IPS-18c (cell line): ENCODE measurements around the gene MTX1.
"Not testable (repeated sequence)": the region's sequence is repeated elsewhere in the genome, so short reads cannot be mapped to it uniquely, and the experiment has no call there.

Source experiments
- H3K4me3 ChIP-seq: 2 replicates; pipeline ENCODE4 v1.7.0; 2013; ENCODE audit warnings: low read depth, mild to moderate bottlenecking, low read length, moderate library complexity; ENCODE audit not compliant: insufficient read depth
- H3K9me3 ChIP-seq: one replicate; pipeline ENCODE4 v1.6.1; 2013; ENCODE audit warnings: mild to moderate bottlenecking, low read length, moderate library complexity; ENCODE audit not compliant: control insufficient read depth, insufficient read depth

MTX1 gene

DNA sequence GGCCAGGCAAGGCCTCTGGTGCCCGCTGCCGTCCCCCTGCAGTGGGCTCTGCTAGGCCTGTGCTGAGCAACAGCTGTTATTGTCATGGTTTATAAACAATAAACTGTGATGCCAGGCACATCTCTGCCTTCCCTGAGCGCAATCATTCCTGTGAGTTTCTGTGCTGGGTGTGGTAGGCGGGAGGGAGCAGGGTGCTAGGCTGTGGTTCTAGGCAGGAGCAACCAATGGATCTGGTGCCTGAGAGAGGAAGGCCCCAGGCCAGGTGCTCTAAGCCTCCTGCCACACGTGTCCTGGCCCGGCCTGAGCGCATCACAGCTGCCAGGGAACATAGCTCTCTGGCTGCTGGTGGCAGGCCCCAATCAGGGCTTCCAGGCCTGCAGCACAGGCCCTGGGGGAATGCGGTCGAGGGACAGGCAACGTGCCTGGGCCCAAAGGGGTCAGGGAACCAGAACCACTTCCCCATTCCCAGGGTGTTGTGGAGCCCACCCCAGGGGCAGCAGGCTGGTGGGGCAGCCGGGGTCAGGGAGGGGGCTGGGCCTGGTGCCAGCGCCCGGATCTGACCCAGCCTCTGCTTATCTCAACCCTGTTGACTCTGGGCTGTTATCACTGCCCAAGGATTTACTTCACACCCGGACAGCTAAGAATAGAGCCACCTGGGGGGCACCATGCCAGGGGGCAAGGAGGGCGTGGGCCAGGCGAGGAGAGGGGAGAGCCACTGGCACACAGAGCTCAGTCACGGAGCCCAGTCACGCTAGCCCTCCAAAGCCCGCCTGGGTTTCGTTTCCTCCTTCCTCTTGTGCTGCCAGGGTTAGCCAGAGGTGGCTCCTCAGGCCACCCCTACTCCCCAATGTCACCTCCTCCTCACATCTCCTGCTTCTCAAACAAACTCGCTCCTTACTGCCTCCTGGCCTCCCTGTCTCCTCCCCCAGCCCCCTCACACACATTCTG is 23.4 kb upstream of the MTX1 start:
- no peak overlapping the region for H3K4me3 ChIP-seq
- H3K9me3 ChIP-seq, result no peaks in the 10 kb centered on the region

DNA sequence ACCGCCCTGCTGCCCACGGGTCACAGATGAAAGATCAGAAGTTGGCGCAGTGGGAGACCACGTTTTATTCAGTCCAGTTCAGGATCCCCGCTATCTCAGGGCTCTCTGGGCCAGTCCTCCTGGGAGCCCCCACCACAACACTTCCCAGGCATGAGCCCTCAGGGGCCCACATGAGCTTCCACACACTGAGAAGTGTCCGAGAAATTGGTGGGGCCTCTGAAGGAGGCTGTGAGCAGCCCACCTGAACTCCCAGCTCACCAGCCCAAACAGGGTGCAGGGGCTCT is 22.8 kb upstream of the MTX1 start:
- Histone ChIP-seq H3K9me3 (no peaks in the 10 kb centered on the region), H3K4me3 (no peak overlapping the region)

DNA sequence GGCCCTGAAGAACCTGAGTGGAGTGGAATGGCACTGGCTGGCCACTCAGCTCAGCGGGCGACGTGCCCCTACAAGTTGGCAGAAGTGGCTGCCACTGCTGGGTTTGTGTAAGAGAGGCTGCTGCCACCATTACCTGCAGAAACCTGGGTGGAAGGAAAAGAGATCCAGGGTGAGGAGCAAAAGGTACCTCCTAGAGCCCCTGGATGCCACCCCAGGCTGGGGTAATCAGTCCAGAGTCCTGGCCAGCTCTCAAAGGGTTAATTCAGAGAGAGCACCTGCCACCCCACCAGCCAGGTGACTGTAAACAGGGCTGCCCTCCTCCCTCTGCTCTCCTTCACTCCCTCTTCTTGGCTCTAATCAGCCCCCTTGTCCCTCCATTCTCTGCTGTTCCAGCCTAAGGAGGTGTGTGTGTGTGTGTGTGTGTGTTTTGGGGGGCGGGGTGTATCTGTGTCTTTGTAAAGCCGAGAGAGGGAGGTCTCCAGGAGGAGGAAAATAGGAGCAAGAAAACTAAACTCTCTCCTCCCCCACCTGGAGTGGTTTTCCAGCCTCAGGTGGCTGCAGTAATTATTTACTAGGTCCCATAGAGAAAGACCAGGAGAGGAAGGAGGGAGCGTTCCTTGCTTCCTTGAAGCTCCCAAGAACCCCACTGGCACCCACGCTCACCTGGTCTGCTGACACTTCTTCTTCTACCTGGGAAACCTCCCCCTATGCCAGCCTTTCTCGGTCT is 22.3 kb upstream of the MTX1 start:
- H3K4me3 ChIP-seq, result no peak overlapping the region
- no peaks in the 10 kb centered on the region for H3K9me3 ChIP-seq

DNA sequence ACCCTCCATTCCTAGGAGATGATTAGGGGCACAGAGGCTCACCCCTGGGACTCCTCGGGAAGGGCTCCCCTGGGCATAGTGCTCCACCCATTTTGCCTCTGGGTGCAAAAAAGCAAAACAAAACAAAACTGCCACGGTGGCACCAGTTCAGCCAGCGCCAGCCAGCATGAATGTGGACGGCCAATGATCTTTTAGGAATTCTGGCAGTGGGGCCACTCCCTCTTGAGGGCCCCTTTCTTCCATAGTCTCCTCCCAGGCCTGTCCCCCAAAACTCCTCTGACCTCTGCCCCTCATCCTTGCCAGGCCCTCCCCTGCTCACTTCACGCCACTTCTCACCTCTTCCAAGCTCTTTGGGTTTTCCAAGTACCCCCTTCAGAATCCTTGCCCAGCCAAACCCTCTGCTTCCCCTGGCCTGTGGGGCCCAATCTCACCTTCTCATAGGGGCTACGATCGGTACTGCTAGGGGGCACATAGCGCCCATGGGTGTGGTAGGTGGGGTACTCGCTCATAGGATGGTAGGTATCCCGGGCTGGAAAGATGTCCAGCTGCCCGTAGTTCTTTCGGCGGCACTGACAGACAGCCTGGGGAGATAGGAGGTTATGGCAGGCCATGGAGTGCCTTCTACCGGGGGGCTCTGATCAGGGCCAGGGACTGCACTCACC is 21.6 kb upstream of the MTX1 start:
- Histone ChIP-seq H3K4me3 (no peak overlapping the region), H3K9me3 (no peaks in the 10 kb centered on the region)

DNA sequence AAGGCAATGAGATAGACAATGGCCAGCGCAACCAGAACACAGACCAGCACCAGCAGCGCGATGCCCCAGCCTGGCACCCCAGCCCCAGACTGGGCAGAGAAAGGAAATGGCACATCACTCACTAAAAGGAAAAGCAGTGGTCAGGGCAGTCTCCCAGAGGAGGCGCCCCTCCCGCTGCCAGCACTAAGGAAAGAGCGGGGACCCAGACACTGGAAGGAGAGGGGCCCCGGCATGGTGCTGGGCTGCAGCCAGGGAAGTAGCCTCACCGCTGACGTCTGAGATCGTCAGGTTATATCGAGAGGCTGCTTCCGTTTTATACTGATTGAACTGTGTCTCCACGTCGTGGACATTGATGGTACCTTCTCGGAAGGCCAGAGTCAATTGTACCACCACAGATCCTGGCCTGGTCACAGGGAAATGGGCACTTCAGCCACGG is 21.0 kb upstream of the MTX1 start:
- Histone ChIP-seq H3K4me3 (no peak overlapping the region), H3K9me3 (no peaks in the 10 kb centered on the region)

DNA sequence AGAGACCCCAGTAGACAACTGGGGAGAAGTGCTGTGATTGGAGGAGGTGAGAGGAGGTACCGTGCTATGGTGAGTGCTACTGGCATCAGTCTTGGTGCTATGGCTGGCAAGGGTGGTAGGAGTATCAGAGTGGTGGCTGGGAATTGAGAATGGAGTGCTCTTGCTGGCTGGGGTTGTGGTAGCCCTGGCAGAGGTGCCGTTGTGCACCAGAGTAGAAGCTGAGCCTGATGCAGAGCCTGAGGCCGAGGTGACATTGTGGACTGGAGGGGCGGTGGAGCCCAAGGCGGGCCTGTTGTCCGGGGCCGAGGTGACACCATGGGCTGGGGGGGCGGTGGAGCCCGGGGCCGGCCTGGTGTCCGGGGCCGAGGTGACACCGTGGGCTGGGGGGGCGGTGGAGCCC is 20.2 kb upstream of the MTX1 start:
- Histone ChIP-seq H3K4me3 (no peak overlapping the region), H3K9me3 (no peaks in the 10 kb centered on the region)

DNA sequence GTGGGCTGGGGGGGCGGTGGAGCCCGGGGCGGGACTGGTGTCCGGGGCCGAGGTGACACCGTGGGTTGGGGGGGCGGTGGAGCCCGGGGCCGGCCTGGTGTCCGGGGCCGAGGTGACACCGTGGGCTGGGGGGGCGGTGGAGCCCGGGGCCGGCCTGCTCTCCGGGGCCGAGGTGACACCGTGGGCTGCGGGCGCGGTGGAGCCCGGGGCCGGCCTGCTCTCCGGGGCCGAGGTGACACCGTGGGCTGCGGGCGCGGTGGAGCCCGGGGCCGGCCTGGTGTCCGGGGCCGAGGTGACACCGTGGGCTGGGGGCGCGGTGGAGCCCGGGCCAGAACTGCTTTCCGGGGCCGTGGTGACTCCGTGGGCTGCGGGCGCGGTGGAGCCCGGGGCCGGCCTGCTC is 18.6 kb upstream of the MTX1 start:
- not testable (repeated sequence) for H3K4me3 ChIP-seq, H3K9me3 ChIP-seq

DNA sequence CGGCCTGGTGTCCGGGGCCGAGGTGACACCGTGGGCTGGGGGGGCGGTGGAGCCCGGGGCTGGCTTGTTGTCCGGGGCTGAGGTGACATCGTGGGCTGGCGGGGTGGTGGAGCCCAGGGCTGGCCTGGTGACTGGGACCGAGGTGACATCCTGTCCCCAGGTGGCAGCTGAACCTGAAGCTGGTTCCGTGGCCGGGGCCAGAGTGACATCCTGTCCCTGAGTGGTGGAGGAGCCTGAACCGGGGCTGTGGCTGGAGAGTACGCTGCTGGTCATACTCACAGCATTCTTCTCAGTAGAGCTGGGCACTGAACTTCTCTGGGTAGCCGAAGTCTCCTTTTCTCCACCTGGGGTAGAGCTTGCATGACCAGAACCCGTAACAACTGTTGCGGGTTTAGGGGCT is 16.6 kb upstream of the MTX1 start:
- Histone ChIP-seq H3K9me3 (no peaks in the 10 kb centered on the region), H3K4me3 (no peak overlapping the region)

DNA sequence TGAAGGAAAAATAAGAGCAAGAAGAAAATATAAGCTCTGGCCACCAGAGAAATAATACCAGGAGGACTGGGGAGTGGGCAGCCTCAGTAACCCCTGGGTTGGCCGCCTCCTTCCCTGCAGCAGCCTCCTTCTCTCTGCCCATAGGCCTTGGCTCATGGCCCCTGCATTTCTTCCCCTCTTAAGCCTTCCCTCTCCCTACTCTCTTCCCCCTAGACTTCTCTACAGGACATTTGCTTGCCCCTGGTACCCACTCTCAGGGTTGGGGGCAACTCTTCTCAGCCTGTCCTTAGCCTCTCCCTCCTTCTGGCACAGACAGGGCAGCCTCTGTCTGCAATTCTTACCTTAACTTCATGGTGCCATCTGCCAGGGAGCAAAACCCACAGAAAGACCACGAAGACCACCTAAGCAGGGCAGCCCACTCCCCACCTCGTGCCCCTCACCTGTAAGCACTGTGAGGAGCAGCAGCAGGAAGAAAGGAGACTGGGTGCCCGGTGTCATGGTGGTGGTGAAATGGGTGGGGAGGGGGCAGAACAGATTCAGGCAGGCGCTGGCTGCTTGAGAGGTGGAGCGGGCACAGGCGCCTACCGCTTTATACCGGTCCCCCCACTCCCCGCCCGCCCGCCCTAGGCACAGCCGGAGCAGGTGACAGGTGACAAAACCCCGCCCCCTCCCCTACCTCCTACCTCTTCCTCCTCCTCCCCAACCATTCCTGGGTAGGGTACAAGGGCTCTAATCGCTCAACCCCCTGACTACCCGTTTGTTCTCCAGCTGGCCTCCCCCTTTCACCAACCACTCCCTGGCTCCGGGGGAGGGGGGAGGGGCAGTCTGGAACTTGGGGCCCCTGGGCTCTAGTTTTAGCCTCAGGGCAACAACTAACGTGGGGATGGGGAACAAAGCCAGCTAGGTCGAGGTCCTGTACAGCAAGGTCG is 15.9 kb upstream of the MTX1 start:
- peak overlapping the region; percentile 81; the same call in 1 of the 2 replicates for H3K4me3 ChIP-seq
- no peaks in the 10 kb centered on the region for H3K9me3 ChIP-seq

DNA sequence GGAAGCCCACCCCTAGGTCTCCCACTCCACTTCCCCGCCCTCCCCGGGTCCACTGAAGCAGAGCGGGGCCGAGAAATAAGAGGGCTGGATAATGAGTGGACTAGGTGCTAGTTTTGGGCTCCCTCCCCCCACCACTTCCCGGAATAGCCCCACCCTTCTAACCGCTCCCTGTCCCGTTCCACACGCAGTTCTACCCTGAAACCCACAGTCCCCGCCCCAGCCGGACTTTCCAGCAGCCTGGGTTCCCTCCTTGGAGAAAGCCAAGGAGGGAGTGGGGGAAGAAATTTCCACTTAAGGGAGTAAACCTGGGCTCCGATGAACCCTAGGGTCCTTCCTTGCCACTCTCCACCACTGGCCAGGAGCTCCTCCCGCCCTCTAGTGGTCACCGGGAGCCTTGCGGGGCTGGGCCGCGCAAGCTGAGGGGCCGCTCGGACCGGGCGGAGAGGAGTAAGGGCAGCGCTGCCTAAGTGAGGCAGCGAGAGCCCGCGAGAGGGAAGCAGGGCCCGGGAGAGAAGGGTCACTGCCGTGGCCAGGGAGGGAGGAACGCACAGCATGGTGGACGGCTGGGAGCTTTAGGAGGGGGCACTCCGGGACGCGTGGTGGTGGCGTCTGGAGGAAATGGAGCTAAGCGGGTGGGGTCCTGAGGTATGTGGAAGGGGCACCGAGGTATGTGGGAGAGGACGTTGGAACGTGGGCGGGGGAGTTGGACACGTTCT is 15.1 kb upstream of the MTX1 start:
- H3K9me3 ChIP-seq, result no peaks in the 10 kb centered on the region

DNA sequence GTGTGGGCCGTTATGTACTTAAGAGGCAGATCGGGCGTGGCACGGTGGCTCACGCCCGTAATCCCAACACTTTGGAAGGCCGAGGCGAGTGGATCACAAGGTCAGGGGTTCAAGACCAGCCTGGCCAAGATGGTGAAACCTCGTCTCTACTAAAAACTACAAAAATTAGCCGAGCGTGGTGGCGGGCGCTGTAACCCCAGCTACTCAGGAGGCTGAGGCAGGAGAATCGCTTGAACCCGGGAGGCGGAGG is 14.6 kb upstream of the MTX1 start:
- H3K9me3 ChIP-seq, result not testable (repeated sequence)
- peak overlapping the region; percentile 81 for H3K4me3 ChIP-seq

More for the DNA sequence above, 15.1 kb upstream of the MTX1 start:
- peak overlapping the region; percentile 81 for H3K4me3 ChIP-seq

DNA sequence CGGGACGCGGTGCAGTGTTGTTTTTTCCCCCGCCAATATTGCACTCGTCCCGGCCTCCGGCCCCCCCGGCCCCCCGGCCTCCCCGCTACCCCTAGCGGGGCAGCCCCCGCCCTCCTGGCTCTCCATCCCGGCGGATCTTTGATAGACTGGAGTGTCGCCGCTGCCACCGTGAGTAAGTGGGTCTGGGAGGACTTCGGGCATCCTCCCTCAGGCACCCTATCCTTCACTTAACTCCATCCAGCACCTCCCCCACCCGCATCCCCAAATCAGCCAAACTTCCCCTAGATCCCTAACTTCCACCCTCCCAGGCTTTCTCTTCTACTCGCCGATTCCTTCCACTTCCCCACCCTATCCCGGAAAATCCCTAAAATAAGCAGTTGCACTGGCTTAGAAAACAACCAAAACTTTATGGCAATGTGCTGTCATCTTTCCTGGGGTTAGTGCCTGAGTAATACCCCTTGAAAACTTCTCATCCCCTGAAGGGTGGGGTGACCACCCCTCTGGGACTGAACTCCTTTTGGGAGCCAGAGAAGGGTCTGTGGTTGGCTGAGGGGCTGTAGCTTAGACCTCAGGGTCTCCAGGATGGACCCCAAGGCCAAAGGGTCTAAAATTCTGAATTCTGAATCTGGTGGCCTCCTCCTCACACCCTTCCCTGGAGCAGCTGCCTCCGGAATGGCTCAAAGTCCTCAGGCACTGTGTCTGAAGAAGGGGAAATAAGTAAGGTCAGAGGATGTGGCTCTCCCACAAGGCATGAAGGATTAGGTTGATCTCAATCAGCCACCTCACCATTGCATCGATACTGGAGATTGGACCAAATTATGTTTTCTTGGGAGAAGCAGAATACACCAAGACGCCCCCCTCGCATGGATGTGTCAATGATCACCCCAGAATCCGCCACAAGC is 13.0 kb upstream of the MTX1 start:
- Histone ChIP-seq H3K9me3 (no peaks in the 10 kb centered on the region), H3K4me3 (peak overlapping the region; percentile 94)

DNA sequence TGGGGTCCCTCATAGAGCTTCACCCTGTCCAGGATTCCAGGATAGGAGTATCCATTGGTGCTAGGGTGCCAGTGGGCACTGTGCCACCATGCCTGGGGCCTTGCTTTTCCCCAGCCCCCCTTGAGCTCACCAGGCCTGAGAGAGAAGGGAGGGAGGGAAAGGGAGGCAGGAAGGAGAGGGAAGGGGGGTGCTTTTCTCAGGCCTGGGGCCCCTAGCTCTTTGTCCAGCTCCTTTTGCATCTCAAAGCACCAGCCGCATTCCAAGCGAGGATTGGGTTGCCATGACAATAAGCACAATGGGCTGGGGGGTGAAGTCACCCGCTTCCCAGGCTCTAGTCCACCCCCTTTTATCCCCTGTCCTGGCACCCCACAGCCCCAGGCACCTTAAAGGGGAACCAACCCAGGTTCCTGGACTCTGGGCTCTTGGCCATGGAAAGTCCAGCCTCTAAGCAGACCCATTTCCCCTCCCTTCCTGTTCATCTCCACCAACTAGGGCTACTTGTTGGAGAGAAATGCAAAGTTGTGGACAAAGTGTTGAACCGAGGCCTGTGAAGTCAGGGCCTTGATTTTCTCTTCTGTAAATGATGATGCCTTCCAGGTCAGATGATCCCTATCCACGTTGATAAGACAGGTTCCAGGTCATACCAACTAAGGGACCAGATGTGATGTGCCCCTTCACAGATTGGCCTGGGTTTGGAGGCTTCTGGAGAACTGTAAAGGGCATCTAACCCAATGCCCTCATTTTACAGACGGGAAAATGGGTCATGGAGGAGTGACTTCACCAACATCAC is 12.2 kb upstream of the MTX1 start:
- Histone ChIP-seq H3K4me3 (peak overlapping the region; percentile 94), H3K9me3 (no peaks in the 10 kb centered on the region)

DNA sequence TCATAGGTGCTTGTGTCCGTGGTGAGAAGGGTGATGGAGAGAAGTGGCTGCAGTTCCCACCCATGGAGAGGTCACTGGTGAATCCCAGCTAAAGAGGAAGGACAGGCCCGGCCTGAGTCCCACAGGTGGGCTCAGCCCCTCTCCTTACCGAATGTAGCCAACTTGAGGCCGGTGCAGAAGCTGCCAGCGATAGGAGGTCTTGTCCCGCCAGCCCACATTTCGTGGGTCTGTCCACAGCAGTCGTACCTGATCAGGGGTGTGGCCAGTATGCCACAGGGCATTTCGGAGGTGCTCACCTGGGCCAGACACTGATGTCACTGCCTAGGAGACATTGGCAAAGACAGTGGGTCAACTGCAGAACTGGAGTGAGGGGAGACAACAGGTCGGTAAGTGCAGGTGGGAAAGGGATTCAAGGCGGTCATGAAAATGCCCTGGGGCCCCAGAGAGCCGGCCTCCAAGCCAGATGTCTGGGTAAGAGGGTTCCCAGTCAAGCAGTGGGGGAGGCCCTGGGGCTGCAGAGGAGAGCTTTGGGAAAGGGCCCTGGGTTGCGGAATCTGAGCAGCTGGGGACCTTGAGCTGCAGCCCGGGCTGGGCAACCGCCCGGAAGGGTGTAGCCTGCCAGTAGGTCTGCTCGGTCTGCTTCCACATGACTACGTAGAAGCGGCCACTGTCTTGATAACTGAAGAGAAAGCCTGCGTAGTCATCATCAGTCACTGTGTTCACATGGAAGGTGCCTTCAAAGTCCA is 11.4 kb upstream of the MTX1 start:
- Histone ChIP-seq H3K4me3 (peak overlapping the region; percentile 46), H3K9me3 (no peaks in the 10 kb centered on the region)
